HCT116 (cell line): ENCODE results near the gene FBXW2.
"Not testable (repeated sequence)": the region's sequence is repeated elsewhere in the genome, so short reads cannot be mapped to it uniquely, and the experiment has no call there.

ENCODE experiments used
- ATF3 ChIP-seq: IDR thresholded peaks from 2 replicates; pipeline ENCODE4 v1.6.1; 2012
- CBX3 ChIP-seq: IDR thresholded peaks from 2 replicates; pipeline ENCODE4 v1.6.1; 2012; ENCODE audit warnings: low read depth
- CTCF ChIP-seq, 3 experiments: fragments of 200-600 bp in 1 of 3; sonication (generic) in 1 of 3; IDR thresholded peaks in 2 of 3; conservative IDR thresholded peaks in 1 of 3; 2 replicates each; pipeline ENCODE4 v1.5.1; 2012 to 2017; ENCODE audit warnings: low read depth in 2 of 3, low read length in 2 of 3, antibody characterized with exemption in 1 of 3, borderline replicate concordance in 1 of 3, control low read depth in 1 of 3, mild to moderate bottlenecking in 1 of 3, mixed read lengths in 1 of 3, mixed run types in 1 of 3, moderate library complexity in 1 of 3; ENCODE audit not compliant: insufficient read depth in 1 of 3
- EZH2 ChIP-seq: fragments of 200-600 bp; sonication (generic); IDR thresholded peaks from 2 replicates; pipeline ENCODE4 v1.6.1; 2017; ENCODE audit warnings: antibody characterized with exemption, mixed run types
- EZH2phosphoT487 ChIP-seq: fragments of 200-600 bp; IDR thresholded peaks from 2 replicates; pipeline ENCODE4 v1.6.1; 2018; ENCODE audit warnings: antibody characterized with exemption, borderline replicate concordance
- FOSL1 ChIP-seq: IDR thresholded peaks from 2 replicates; pipeline ENCODE4 v1.6.1; 2012; ENCODE audit warnings: low read depth
- MAX ChIP-seq: IDR thresholded peaks from 2 replicates; pipeline ENCODE4 v1.6.1; 2012
- POLR2A ChIP-seq: IDR thresholded peaks from 2 replicates; pipeline ENCODE4 v1.7.0; 2011; ENCODE audit warnings: borderline replicate concordance; ENCODE audit not compliant: insufficient read depth, insufficient read length; ENCODE audit errors: extremely low read depth
- POLR2AphosphoS5 ChIP-seq: IDR thresholded peaks from 2 replicates; pipeline ENCODE4 v1.6.1; 2011; ENCODE audit warnings: mild to moderate bottlenecking, low read depth, low read length, moderate library complexity
- RAD21 ChIP-seq: IDR thresholded peaks from 2 replicates; pipeline ENCODE4 v1.6.1; 2012; ENCODE audit warnings: low read depth, mild to moderate bottlenecking
- SIN3A ChIP-seq: IDR thresholded peaks from 2 replicates; pipeline ENCODE4 v1.6.1; 2012; ENCODE audit warnings: low read depth
- YY1 ChIP-seq: IDR thresholded peaks from 2 replicates; pipeline ENCODE4 v1.6.1; 2011; ENCODE audit warnings: low read length, low read depth, moderate library complexity, mild to moderate bottlenecking; ENCODE audit not compliant: insufficient replicate concordance; ENCODE audit errors: extremely low read depth
- ZBTB33 ChIP-seq: IDR thresholded peaks from 2 replicates; pipeline ENCODE4 v1.6.1; 2011; ENCODE audit warnings: mild to moderate bottlenecking, low read length, moderate library complexity; ENCODE audit not compliant: insufficient replicate concordance; ENCODE audit errors: extremely low read depth

- not testable (repeated sequence) for TF ChIP-seq EZH2phosphoT487; POLR2AphosphoS5; CTCF (IDR thresholded peaks at IDR 0.05 in 2 of 3, conservative IDR thresholded peaks at IDR 0.05 in 1 of 3; ENCODE audit: borderline replicate concordance in 1 of 3, insufficient read depth in 1 of 3, low read depth in 2 of 3, low read length in 2 of 3); EZH2; YY1; ZBTB33; POLR2A; MAX; RAD21; SIN3A; FOSL1; ATF3
- TF ChIP-seq CBX3: peak; percentile 84; the same call in 1 of the 2 replicates
Measured at GRCh38 chr9:120804784-120805363, 11.7 kb upstream of the FBXW2 start.
